HEK293 (cell line): ENCODE measurements around the gene MGAT2.

Experiments used
- BCL11B ChIP-seq: fragments of 450-650 bp; formaldehyde crosslinking; IDR thresholded peaks from 2 replicates; pipeline ENCODE4 v1.5.1; 2016; ENCODE audit warnings: low read depth, missing biosample characterization, missing genetic modification characterization
- GFI1B ChIP-seq: fragments of 450-650 bp; formaldehyde crosslinking; IDR thresholded peaks from 2 replicates; pipeline ENCODE4 v1.5.1; 2016; ENCODE audit warnings: missing biosample characterization, missing genetic modification characterization
- HOXC10 ChIP-seq: sonication (generic); formaldehyde crosslinking; IDR thresholded peaks from 2 replicates; pipeline ENCODE4 v1.8.1; 2023; ENCODE audit warnings: mild to moderate bottlenecking, missing genetic modification reagents
- IKZF3 ChIP-seq: fragments of 450-650 bp; IDR thresholded peaks from 2 replicates; pipeline ENCODE4 v1.5.0; 2018; ENCODE audit warnings: missing biosample characterization, mild to moderate bottlenecking, missing genetic modification characterization, moderate library complexity
- KLF17 ChIP-seq: fragments of 450-650 bp; formaldehyde crosslinking; IDR thresholded peaks from 2 replicates; pipeline ENCODE4 v1.5.1; 2016; ENCODE audit warnings: missing biosample characterization, missing genetic modification characterization
- PRDM1 ChIP-seq: fragments of 450-650 bp; formaldehyde crosslinking; IDR thresholded peaks from 2 replicates; pipeline ENCODE4; 2016; ENCODE audit warnings: missing biosample characterization, missing genetic modification characterization
- TSHZ1 ChIP-seq: fragments of 450-650 bp; formaldehyde crosslinking; IDR thresholded peaks from 2 replicates; pipeline ENCODE4 v1.5.1; 2016; ENCODE audit warnings: missing biosample characterization, missing genetic modification characterization, borderline replicate concordance
- ZBTB20 ChIP-seq: fragments of 450-650 bp; formaldehyde crosslinking; IDR thresholded peaks from 2 replicates; pipeline ENCODE4 v1.5.1; 2016; ENCODE audit warnings: missing biosample characterization, missing genetic modification characterization
- ZBTB48 ChIP-seq: fragments of 450-650 bp; formaldehyde crosslinking; IDR thresholded peaks from 2 replicates; pipeline ENCODE4 v1.5.1; 2016; ENCODE audit warnings: missing biosample characterization, missing genetic modification characterization
- ZNF157 ChIP-seq: fragments of 450-650 bp; formaldehyde crosslinking; IDR thresholded peaks from 2 replicates; pipeline ENCODE4 v1.5.1; 2016; ENCODE audit warnings: missing biosample characterization, missing genetic modification characterization
- ZNF223 ChIP-seq: fragments of 450-650 bp; formaldehyde crosslinking; IDR thresholded peaks from 2 replicates; pipeline ENCODE4 v1.5.1; 2016; ENCODE audit warnings: missing biosample characterization, missing genetic modification characterization
- ZNF37A ChIP-seq: fragments of 450-650 bp; IDR thresholded peaks from 2 replicates; pipeline ENCODE4 v1.5.1; 2018; ENCODE audit warnings: missing biosample characterization, missing genetic modification characterization
- ZNF404 ChIP-seq: fragments of 450-650 bp; formaldehyde crosslinking; IDR thresholded peaks from 2 replicates; pipeline ENCODE4 v1.5.1; 2017; ENCODE audit warnings: missing biosample characterization, missing genetic modification characterization
- ZNF555 ChIP-seq: fragments of 450-650 bp; formaldehyde crosslinking; conservative IDR thresholded peaks from 2 replicates; pipeline ENCODE4 v1.5.1; 2017; ENCODE audit warnings: missing biosample characterization, mild to moderate bottlenecking, missing genetic modification characterization, inconsistent platforms
- ZNF558 ChIP-seq: fragments of 450-650 bp; formaldehyde crosslinking; IDR thresholded peaks from 2 replicates; pipeline ENCODE4 v1.5.1; 2016; ENCODE audit warnings: missing biosample characterization, missing genetic modification characterization
- ZNF623 ChIP-seq: fragments of 450-650 bp; formaldehyde crosslinking; IDR thresholded peaks from 2 replicates; pipeline ENCODE4 v1.5.1; 2016; ENCODE audit warnings: missing biosample characterization, missing genetic modification characterization
- ZNF629 ChIP-seq: fragments of 450-650 bp; formaldehyde crosslinking; IDR thresholded peaks from 2 replicates; pipeline ENCODE4 v1.5.1; 2017; ENCODE audit warnings: missing biosample characterization, missing genetic modification characterization
- ZNF701 ChIP-seq: fragments of 450-650 bp; formaldehyde crosslinking; IDR thresholded peaks from 2 replicates; pipeline ENCODE4 v1.5.1; 2016; ENCODE audit warnings: missing biosample characterization, missing genetic modification characterization
- ZNF747 ChIP-seq: fragments of 450-650 bp; formaldehyde crosslinking; IDR thresholded peaks from 2 replicates; pipeline ENCODE4 v1.5.1; 2016; ENCODE audit warnings: missing biosample characterization, missing genetic modification characterization
- ZNF768 ChIP-seq: fragments of 450-650 bp; formaldehyde crosslinking; IDR thresholded peaks from 2 replicates; pipeline ENCODE4 v1.5.1; 2018; ENCODE audit warnings: missing biosample characterization, mild to moderate bottlenecking, missing genetic modification characterization
- TF ChIP-seq, protein P1 (sequence below): fragments of 450-650 bp; formaldehyde crosslinking; IDR thresholded peaks from 2 replicates; pipeline ENCODE4 v1.5.1; 2017; ENCODE audit warnings: missing biosample characterization, mild to moderate bottlenecking, missing genetic modification characterization, moderate library complexity
- TF ChIP-seq, protein P2 (sequence below): fragments of 450-650 bp; formaldehyde crosslinking; IDR thresholded peaks from 2 replicates; pipeline ENCODE4 v1.5.1; 2016; ENCODE audit warnings: missing biosample characterization, missing genetic modification characterization
- TF ChIP-seq, protein P3 (sequence below): fragments of 450-650 bp; formaldehyde crosslinking; IDR thresholded peaks from 2 replicates; pipeline ENCODE4 v1.5.1; 2016; ENCODE audit warnings: missing biosample characterization, missing genetic modification characterization
- TF ChIP-seq, protein P4 (sequence below): fragments of 450-650 bp; formaldehyde crosslinking; IDR thresholded peaks from 2 replicates; pipeline ENCODE4 v1.5.1; 2016; ENCODE audit warnings: missing biosample characterization, missing genetic modification characterization

The MGAT2 gene

GRCh38 chr14:49620182-49621113 lies at the start of gene MGAT2, which contains the start of gene RPL36AL (continued):
- TF ChIP-seq, protein P1, sequence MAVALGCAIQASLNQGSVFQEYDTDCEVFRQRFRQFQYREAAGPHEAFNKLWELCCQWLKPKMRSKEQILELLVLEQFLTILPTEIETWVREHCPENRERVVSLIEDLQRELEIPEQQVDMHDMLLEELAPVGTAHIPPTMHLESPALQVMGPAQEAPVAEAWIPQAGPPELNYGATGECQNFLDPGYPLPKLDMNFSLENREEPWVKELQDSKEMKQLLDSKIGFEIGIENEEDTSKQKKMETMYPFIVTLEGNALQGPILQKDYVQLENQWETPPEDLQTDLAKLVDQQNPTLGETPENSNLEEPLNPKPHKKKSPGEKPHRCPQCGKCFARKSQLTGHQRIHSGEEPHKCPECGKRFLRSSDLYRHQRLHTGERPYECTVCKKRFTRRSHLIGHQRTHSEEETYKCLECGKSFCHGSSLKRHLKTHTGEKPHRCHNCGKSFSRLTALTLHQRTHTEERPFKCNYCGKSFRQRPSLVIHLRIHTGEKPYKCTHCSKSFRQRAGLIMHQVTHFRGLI (tag by site-specific recombination) = no peak
- TF ChIP-seq PRDM1 (tag by site-specific recombination) = peak; percentile 79
- peak; percentile 18; the same call in 1 of the 2 replicates for TF ChIP-seq ZBTB48 (tag by site-specific recombination)
- TF ChIP-seq ZNF223 (tag by site-specific recombination) = no peak
- no peak for TF ChIP-seq ZNF701 (tag by site-specific recombination)
- 0 out of 2 replicates have a peak, but pooled peaks have one; percentile 14 for TF ChIP-seq GFI1B (tag by site-specific recombination)
- no peak for TF ChIP-seq IKZF3 (tag by site-specific recombination)
- TF ChIP-seq ZNF747 (tag by site-specific recombination) = no peak
- TF ChIP-seq ZNF157 = no peak
- no peak; the same call in 1 of the 2 replicates for TF ChIP-seq ZNF629 (tag by site-specific recombination)
- TF ChIP-seq BCL11B = peak; percentile 68; the same call in 1 of the 2 replicates
- no peak for TF ChIP-seq ZNF404 (tag by site-specific recombination)
- TF ChIP-seq, protein P2, sequence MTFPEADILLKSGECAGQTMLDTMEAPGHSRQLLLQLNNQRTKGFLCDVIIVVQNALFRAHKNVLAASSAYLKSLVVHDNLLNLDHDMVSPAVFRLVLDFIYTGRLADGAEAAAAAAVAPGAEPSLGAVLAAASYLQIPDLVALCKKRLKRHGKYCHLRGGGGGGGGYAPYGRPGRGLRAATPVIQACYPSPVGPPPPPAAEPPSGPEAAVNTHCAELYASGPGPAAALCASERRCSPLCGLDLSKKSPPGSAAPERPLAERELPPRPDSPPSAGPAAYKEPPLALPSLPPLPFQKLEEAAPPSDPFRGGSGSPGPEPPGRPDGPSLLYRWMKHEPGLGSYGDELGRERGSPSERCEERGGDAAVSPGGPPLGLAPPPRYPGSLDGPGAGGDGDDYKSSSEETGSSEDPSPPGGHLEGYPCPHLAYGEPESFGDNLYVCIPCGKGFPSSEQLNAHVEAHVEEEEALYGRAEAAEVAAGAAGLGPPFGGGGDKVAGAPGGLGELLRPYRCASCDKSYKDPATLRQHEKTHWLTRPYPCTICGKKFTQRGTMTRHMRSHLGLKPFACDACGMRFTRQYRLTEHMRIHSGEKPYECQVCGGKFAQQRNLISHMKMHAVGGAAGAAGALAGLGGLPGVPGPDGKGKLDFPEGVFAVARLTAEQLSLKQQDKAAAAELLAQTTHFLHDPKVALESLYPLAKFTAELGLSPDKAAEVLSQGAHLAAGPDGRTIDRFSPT (tag by site-specific recombination) = no peak
- 0 out of 2 replicates have a peak, but pooled peaks have one; percentile 9 for TF ChIP-seq ZNF623
- TF ChIP-seq ZNF37A (tag by site-specific recombination) = no peak
- TF ChIP-seq TSHZ1 (tag by site-specific recombination) = no peak
- TF ChIP-seq, protein P3, sequence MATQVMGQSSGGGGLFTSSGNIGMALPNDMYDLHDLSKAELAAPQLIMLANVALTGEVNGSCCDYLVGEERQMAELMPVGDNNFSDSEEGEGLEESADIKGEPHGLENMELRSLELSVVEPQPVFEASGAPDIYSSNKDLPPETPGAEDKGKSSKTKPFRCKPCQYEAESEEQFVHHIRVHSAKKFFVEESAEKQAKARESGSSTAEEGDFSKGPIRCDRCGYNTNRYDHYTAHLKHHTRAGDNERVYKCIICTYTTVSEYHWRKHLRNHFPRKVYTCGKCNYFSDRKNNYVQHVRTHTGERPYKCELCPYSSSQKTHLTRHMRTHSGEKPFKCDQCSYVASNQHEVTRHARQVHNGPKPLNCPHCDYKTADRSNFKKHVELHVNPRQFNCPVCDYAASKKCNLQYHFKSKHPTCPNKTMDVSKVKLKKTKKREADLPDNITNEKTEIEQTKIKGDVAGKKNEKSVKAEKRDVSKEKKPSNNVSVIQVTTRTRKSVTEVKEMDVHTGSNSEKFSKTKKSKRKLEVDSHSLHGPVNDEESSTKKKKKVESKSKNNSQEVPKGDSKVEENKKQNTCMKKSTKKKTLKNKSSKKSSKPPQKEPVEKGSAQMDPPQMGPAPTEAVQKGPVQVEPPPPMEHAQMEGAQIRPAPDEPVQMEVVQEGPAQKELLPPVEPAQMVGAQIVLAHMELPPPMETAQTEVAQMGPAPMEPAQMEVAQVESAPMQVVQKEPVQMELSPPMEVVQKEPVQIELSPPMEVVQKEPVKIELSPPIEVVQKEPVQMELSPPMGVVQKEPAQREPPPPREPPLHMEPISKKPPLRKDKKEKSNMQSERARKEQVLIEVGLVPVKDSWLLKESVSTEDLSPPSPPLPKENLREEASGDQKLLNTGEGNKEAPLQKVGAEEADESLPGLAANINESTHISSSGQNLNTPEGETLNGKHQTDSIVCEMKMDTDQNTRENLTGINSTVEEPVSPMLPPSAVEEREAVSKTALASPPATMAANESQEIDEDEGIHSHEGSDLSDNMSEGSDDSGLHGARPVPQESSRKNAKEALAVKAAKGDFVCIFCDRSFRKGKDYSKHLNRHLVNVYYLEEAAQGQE (tag by site-specific recombination) = peak; percentile 71; the same call in 1 of the 2 replicates
- no peak; the same call in none of the 2 replicates for TF ChIP-seq KLF17 (tag by site-specific recombination)
- TF ChIP-seq ZBTB20 (tag by site-specific recombination) = peak; percentile 75; the same call in 1 of the 2 replicates
- 0 out of 2 replicates have a peak, but pooled peaks have one; percentile 58 for TF ChIP-seq HOXC10
- TF ChIP-seq ZNF768 (tag by site-specific recombination) = no peak
- TF ChIP-seq ZNF558 = no peak
- no peak for TF ChIP-seq ZNF555 (tag by site-specific recombination)
- TF ChIP-seq, protein P4, sequence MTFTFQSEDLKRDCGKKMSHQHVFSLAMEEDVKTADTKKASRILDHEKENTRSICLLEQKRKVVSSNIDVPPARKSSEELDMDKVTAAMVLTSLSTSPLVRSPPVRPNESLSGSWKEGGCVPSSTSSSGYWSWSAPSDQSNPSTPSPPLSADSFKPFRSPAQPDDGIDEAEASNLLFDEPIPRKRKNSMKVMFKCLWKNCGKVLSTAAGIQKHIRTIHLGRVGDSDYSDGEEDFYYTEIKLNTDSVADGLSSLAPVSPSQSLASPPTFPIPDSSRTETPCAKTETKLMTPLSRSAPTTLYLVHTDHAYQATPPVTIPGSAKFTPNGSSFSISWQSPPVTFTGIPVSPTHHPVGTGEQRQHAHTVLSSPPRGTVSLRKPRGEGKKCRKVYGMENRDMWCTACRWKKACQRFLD = no peak
